IMR-90 (cell line): ENCODE measurements around the gene CDHR1. TPM values are rescaled to one million over a fixed set of nuclear protein-coding genes. Genes with fewer than 3 reads are reported as not detected.

ENCODE experiments used
- ATAC-seq: fragments of 200-7000 bp; cut with Tn5 transposase; 2 replicates; pipeline ENCODE4 v1.9.1; 2020; ENCODE audit warnings: low read depth, mild to moderate bottlenecking, moderate library complexity
- BruUV-seq: library from RNA; stranded (reverse); fragments of 400-500 nt; replicated peaks from 2 replicates; lab custom pipeline; 2021; lab: Mats Ljungman, UMichigan
- CTCF ChIA-PET: fragments of 300-600 bp; formaldehyde crosslinking; extraction: SDS; loops from one replicate; lab custom pipeline; 2021; ENCODE audit warnings: antibody characterized with exemption; lab: Yijun Ruan, JAX
- POLR2A ChIA-PET: fragments of 300-600 bp; sonication (Branson Sonifier 250); formaldehyde crosslinking; loops from one replicate; lab custom pipeline; 2022; ENCODE audit warnings: antibody characterized with exemption; ENCODE audit not compliant: unreplicated experiment; lab: Charles Lee
- DNase-seq: peaks from one replicate; pipeline ENCODE4 v3.0.0; 2013
- H2AFZ ChIP-seq: replicated peaks from 2 replicates; pipeline ENCODE3; 2013; ENCODE audit warnings: low read length, mild to moderate bottlenecking; ENCODE audit not compliant: poor library complexity
- H2AK5ac ChIP-seq: 2 replicates; pipeline ENCODE4 v1.6.1; 2013; ENCODE audit warnings: low read depth, low read length, inconsistent platforms
- H2AK9ac ChIP-seq: replicated peaks from 2 replicates; pipeline ENCODE3; 2013; ENCODE audit warnings: mild to moderate bottlenecking, low read depth, low read length, moderate library complexity; ENCODE audit not compliant: poor library complexity
- H2BK120ac ChIP-seq: 2 replicates; pipeline ENCODE4 v1.6.1; 2013; ENCODE audit warnings: low read depth, low read length, inconsistent platforms
- H2BK15ac ChIP-seq: 3 replicates; pipeline ENCODE4 v1.6.1; 2013; ENCODE audit warnings: low read depth, low read length, inconsistent platforms
- H2BK20ac ChIP-seq: 2 replicates; pipeline ENCODE4 v1.6.1; 2013; ENCODE audit warnings: low read depth, mild to moderate bottlenecking, inconsistent platforms, low read length, moderate library complexity
- H2BK5ac ChIP-seq: 2 replicates; pipeline ENCODE4 v1.6.1; 2013; ENCODE audit warnings: mild to moderate bottlenecking, low read depth, low read length, inconsistent platforms; ENCODE audit not compliant: poor library complexity, severe bottlenecking
- H3K14ac ChIP-seq: replicated peaks from 2 replicates; pipeline ENCODE4 v1.6.1; 2013; ENCODE audit warnings: low read depth, low read length, inconsistent platforms
- H3K18ac ChIP-seq: 2 replicates; pipeline ENCODE4 v1.6.1; 2013; ENCODE audit warnings: low read depth, low read length, control low read depth
- H3K23ac ChIP-seq: 2 replicates; pipeline ENCODE4 v1.6.1; 2013; ENCODE audit warnings: low read depth, low read length, inconsistent platforms
- H3K27ac ChIP-seq: 2 replicates; pipeline ENCODE4 v1.5.1; 2013; ENCODE audit warnings: mild to moderate bottlenecking, control low read depth, low read length; ENCODE audit not compliant: insufficient read depth
- H3K27me3 ChIP-seq: 2 replicates; pipeline ENCODE4 v1.6.1; 2013; ENCODE audit warnings: low read length; ENCODE audit not compliant: control insufficient read depth, insufficient read depth
- H3K36me3 ChIP-seq: 2 replicates; pipeline ENCODE4 v1.6.1; 2013; ENCODE audit warnings: low read length, mixed read lengths; ENCODE audit not compliant: control insufficient read depth, insufficient read depth
- H3K4ac ChIP-seq: 2 replicates; pipeline ENCODE4 v1.6.1; 2013; ENCODE audit warnings: low read depth, low read length, inconsistent platforms
- H3K4me1 ChIP-seq: 2 replicates; pipeline ENCODE4 v1.6.1; 2013; ENCODE audit warnings: low read length, mixed read lengths; ENCODE audit not compliant: control insufficient read depth, insufficient read depth
- H3K4me2 ChIP-seq: 2 replicates; pipeline ENCODE4 v1.6.1; 2013; ENCODE audit warnings: low read depth, mild to moderate bottlenecking, control low read depth, low read length, moderate library complexity
- H3K4me3 ChIP-seq: 2 replicates; pipeline ENCODE4 v1.5.1; 2013; ENCODE audit warnings: low read depth, mild to moderate bottlenecking, control low read depth, low read length, moderate library complexity; ENCODE audit not compliant: insufficient read depth
- H3K56ac ChIP-seq: 2 replicates; pipeline ENCODE4 v1.6.1; 2013; ENCODE audit warnings: low read length, inconsistent platforms; ENCODE audit not compliant: insufficient read depth; ENCODE audit errors: extremely low read depth
- H3K79me1 ChIP-seq, 2 experiments: 2 replicates each; pipeline ENCODE4 v1.6.1; 2013; ENCODE audit warnings: low read length in 2 of 2, inconsistent platforms in 1 of 2, low read depth in 1 of 2
- H3K9ac ChIP-seq: 2 replicates; pipeline ENCODE4 v1.6.1; 2013; ENCODE audit warnings: low read depth, low read length, control low read depth
- H3K9me1 ChIP-seq: 2 replicates; pipeline ENCODE4 v1.6.1; 2013; ENCODE audit warnings: low read length, inconsistent platforms; ENCODE audit not compliant: insufficient read depth
- H3K9me3 ChIP-seq: 2 replicates; pipeline ENCODE4 v1.6.1; 2013; ENCODE audit warnings: low read length; ENCODE audit not compliant: control insufficient read depth, insufficient read depth
- H4K20me1 ChIP-seq: 2 replicates; pipeline ENCODE4 v1.6.1; 2013; ENCODE audit warnings: low read length, inconsistent platforms; ENCODE audit not compliant: insufficient read depth
- H4K5ac ChIP-seq: 2 replicates; pipeline ENCODE4 v1.6.1; 2013; ENCODE audit warnings: mild to moderate bottlenecking, low read depth, low read length, control low read depth
- H4K8ac ChIP-seq, 2 experiments: 2 replicates each; pipeline ENCODE4 v1.6.1; 2013; ENCODE audit warnings: low read depth in 2 of 2, low read length in 2 of 2, control low read depth in 1 of 2, inconsistent platforms in 1 of 2
- H4K91ac ChIP-seq: 2 replicates; pipeline ENCODE4 v1.6.1; 2013; ENCODE audit warnings: low read depth, low read length, inconsistent platforms; ENCODE audit not compliant: insufficient read depth
- CTCF ChIP-seq: conservative IDR thresholded peaks from 2 replicates; pipeline ENCODE4 v1.5.1; 2012; ENCODE audit warnings: mild to moderate bottlenecking, low read depth, low read length, improper control_type of control experiment
- FOS ChIP-seq: fragments of 150-350 bp; IDR thresholded peaks from 2 replicates; pipeline ENCODE4 v1.6.1; 2016; ENCODE audit warnings: low read depth, low read length
- MAZ ChIP-seq: IDR thresholded peaks from 2 replicates; pipeline ENCODE4 v1.6.1; 2012; ENCODE audit warnings: low read depth, mild to moderate bottlenecking, low read length, improper control_type of control experiment, moderate library complexity, borderline replicate concordance
- MXI1 ChIP-seq: IDR thresholded peaks from 2 replicates; pipeline ENCODE4 v1.6.1; 2012; ENCODE audit warnings: low read depth, mild to moderate bottlenecking, low read length, moderate library complexity, borderline replicate concordance
- NFE2L2 ChIP-seq: fragments of 150-350 bp; IDR thresholded peaks from 2 replicates; pipeline ENCODE4 v1.6.1; 2016; ENCODE audit warnings: low read depth, mild to moderate bottlenecking, low read length
- RAD21 ChIP-seq: IDR thresholded peaks from 2 replicates; pipeline ENCODE4 v1.6.1; 2012; ENCODE audit warnings: low read length, improper control_type of control experiment
- RCOR1 ChIP-seq: IDR thresholded peaks from 2 replicates; pipeline ENCODE4 v1.6.1; 2012; ENCODE audit warnings: mild to moderate bottlenecking, low read length, improper control_type of control experiment; ENCODE audit not compliant: insufficient replicate concordance
- SMC3 ChIP-seq: fragments of 150-350 bp; IDR thresholded peaks from 2 replicates; pipeline ENCODE4 v1.6.1; 2016; ENCODE audit warnings: low read depth, mild to moderate bottlenecking, antibody characterized with exemption, low read length, moderate library complexity
- WGBS, 2 experiments: methylation state at CpG; one replicate each; pipeline versions ENCODE4 v1.1.5 to v1.1.7; 2013; ENCODE audit warnings: missing lambda C conversion rate in 2 of 2; ENCODE audit not compliant: insufficient read length in 1 of 2; ENCODE audit errors: extremely low coverage in 2 of 2; 5-methylcytosine and 5-hydroxymethylcytosine counted together
- dilution Hi-C: fragments of 300-500 bp; cut with HindIII; formaldehyde crosslinking; loops from one replicate; pipeline ENCODE4 v1.14.3; 2018; ENCODE audit warnings: low sequenced_read_pairs; ENCODE audit not compliant: unreplicated experiment
- in situ Hi-C: fragments of 300-500 bp; cut with MboI; formaldehyde crosslinking; loops from 3 replicates; pipeline ENCODE4 v1.14.3; 2019; ENCODE audit warnings: low sequenced_read_pairs, inconsistent platforms, mixed read lengths
- intact Hi-C: fragments of 100-400 bp; cut with micrococcal nuclease; formaldehyde crosslinking; loops from 2 replicates; pipeline ENCODE4 v1.10.0; 2022
- polyA plus RNA-seq, 3 experiments: library from polyadenylated mRNA; depleted of rRNA; stranded (reverse); fragments of >200 nt; gene quantifications; 2 replicates each; pipeline ENCODE4 v1.2.3, GENCODE V29; 2012; ENCODE audit warnings: low replicate concordance in 1 of 3
- total RNA-seq: library from RNA; depleted of rRNA; stranded (reverse); fragments of >200 nt; gene quantifications from 2 replicates; pipeline ENCODE4 v1.2.3, GENCODE V29; 2012
- TF ChIP-seq, protein P1 (sequence below): fragments of 150-350 bp; IDR thresholded peaks from 2 replicates; pipeline ENCODE4 v1.6.1; 2016; ENCODE audit warnings: low read depth, mild to moderate bottlenecking, low read length, moderate library complexity, borderline replicate concordance
- TF ChIP-seq, protein P2 (sequence below): fragments of 150-350 bp; IDR thresholded peaks from 2 replicates; pipeline ENCODE4 v1.6.1; 2017; ENCODE audit warnings: mild to moderate bottlenecking, antibody characterized with exemption, low read length, low read depth

The CDHR1 gene
- total and polyA plus RNA-seq, 2 of the 4 experiments (the other 2 are of a cell fraction): not detected

GRCh38 chr10:84198206-84198915, 4.0 kb downstream of the CDHR1 start:
- Histone ChIP-seq H3K18ac (no peak overlapping the region), H4K20me1 (no peaks in the 10 kb centered on the region), H3K36me3 (no peaks in the 10 kb centered on the region), H3K4me2 (no peak overlapping the region), H3K27ac (no peak overlapping the region), H2AK5ac (no peak overlapping the region), H4K5ac (no peak overlapping the region), H3K23ac (no peak overlapping the region), H3K79me1 (no peaks in the 10 kb centered on the region), H3K14ac (no peak overlapping the region), H2BK15ac (no peak overlapping the region), H3K4ac (no peak overlapping the region), H2BK5ac (no peak overlapping the region), H3K9me1 (no peaks in the 10 kb centered on the region), H3K4me3 (no peak overlapping the region), H3K9me3 (no peaks in the 10 kb centered on the region), H3K9ac (no peak overlapping the region), H3K27me3 (peaks cover 42% of the 10 kb centered on the region), H2BK20ac (no peak overlapping the region), H2AK9ac (no peak overlapping the region), H3K4me1 (peaks cover 2% of the 10 kb centered on the region; the same call in 1 of the 2 replicates), H2AFZ (no peak overlapping the region), H4K8ac (no peak overlapping the region), H2BK120ac (no peak overlapping the region), H4K91ac (no peak overlapping the region), H3K56ac (no peak overlapping the region)
- no peak for DNase-seq
- ChIA-PET POLR2A (no interaction called here), CTCF (no interaction called here)
- in situ Hi-C loops: no loop called here
- no TSS peak for BruUV-seq
- dilution Hi-C loops: no loop called here
- TF ChIP-seq RAD21 (no peak), MXI1 (no peak), FOS (no peak), NFE2L2 (no peak), SMC3 (no peak), MAZ (no peak), CTCF (no peak), RCOR1 (no peak)
- TF ChIP-seq, protein P1, sequence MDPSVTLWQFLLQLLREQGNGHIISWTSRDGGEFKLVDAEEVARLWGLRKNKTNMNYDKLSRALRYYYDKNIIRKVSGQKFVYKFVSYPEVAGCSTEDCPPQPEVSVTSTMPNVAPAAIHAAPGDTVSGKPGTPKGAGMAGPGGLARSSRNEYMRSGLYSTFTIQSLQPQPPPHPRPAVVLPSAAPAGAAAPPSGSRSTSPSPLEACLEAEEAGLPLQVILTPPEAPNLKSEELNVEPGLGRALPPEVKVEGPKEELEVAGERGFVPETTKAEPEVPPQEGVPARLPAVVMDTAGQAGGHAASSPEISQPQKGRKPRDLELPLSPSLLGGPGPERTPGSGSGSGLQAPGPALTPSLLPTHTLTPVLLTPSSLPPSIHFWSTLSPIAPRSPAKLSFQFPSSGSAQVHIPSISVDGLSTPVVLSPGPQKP: no peak
- TF ChIP-seq, protein P2, sequence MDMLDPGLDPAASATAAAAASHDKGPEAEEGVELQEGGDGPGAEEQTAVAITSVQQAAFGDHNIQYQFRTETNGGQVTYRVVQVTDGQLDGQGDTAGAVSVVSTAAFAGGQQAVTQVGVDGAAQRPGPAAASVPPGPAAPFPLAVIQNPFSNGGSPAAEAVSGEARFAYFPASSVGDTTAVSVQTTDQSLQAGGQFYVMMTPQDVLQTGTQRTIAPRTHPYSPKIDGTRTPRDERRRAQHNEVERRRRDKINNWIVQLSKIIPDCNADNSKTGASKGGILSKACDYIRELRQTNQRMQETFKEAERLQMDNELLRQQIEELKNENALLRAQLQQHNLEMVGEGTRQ: no peak
- intact Hi-C loops: no loop called here
- ATAC-seq: no peak
- WGBS, 2 experiments: 50% methylated on average over 3 of the region's 7 CpGs; no CpG with 5 or more reads in 1 of the 2 experiments
